ENCODE data around the gene ARX.

Gene ARX

DNA sequence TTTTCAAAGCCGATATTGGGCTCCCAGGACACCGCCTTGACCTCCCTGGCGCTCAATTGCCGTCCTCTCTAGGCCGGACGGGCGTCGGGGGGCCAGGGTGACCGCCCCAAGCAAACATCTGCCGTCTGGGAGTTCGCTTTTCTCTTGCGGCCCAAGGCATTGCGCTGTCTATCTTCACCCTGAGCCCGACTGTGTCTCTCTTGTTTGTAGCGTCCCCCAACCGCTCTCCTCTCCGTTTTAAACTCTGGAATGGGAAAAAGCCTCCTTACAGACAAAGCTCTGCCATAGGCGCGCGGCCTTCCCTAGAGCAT, 551 bp upstream of the ARX start:
- no peak for FAIRE-seq

DNA sequence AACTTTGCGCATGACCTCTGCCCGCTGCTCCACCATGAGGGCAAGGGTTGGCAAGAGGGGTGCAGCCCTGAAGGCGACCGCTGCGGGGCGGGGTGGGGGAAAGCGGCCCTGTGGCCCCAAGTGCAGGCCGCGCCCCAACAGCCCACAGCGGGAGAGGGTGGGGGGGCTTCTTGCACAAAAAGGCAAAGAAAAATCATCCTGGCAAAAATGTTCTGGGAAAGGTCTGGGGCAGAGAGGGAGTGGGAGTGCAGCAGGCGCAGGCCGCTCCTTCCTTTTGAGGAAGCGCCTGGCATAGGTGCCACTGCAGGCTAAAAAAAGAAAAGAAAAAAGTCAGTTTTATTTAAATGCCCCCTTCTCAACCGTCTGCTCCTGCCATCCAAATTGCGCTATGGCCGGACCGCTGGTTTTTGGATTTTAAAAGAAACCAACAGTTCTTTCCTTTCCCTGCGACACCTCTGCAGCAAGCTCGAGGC, 1.4 kb downstream of the ARX start:
- no peak for FAIRE-seq

DNA sequence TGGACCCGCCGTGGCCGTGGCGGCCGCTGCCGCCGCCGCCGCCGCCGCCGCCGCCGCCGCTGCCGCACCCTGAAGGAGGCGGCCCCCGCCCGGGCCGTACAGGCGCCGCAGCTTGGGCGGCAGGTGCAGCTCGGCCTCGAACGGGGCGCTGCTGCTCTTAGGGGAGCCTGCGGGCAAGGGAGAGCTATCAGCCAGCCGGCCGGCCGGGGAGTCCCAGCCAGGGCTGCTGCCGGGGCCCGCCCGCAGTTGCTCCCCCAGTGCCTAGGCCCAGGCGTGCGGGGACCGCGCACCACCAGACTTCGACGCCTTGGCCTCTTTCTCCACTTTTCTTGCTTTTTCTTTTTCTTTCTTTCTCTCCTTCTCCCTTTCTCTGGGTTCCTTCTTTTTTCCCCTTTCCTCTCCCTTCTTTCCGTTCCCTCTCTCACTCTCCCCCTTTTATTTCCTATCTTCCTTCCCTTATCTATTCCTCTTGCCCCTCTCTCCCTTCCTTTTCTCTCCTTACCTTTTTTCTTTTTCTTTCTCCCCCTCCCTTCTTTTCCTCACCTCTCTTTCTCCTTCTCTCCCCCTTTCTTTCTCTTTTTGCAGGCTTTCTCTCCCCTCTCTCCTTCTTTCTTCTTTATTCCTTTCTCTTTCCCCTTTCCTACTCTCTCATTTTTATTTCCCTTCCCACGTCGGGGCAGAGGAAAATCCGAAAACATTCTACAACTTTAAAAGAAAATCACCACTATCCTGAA, 2.0 kb downstream of the ARX start:
- FAIRE-seq, result no peak

DNA sequence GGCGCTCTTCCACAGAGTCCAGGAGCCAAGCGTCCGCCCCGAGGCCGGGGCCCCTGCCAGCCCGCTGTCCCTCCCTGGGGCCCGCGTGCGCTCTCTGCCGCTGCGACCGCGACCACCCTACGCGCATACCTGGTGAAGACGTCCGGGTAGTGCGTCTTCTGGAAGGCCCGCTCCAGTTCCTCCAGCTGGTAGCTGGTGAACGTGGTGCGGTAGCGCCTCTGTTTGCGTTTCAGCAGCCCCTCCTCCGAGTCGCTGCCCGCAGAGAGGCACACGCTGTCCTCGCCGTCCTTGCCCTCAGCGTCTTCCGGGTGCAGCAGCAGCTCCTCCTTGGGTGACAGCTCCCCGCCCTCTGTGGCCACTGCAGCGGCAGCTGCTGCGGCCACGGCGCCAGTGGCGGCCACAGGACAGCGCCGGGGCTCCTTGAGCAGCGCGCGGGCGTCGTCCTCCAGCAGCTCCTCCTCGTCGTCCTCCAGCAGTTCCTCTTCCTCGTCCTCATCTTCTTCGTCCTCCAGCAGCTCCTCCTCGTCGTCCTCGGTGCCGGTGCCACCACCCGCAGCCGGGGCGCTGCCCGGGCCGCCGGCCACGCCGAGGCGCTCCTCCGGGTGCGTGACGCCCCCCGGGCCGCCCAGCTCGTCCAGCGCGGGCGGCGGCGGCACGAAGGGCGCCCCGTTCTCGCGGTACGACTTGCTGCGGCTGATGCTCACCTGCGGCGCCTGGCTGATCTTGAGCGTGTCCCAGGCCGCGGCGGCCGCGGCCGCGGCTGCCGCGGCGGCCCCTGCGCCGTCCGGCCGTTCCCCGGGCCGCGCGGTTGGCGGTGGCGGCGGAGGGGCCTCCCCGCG, 2.8 kb downstream of the ARX start:
- no peak for FAIRE-seq

DNA sequence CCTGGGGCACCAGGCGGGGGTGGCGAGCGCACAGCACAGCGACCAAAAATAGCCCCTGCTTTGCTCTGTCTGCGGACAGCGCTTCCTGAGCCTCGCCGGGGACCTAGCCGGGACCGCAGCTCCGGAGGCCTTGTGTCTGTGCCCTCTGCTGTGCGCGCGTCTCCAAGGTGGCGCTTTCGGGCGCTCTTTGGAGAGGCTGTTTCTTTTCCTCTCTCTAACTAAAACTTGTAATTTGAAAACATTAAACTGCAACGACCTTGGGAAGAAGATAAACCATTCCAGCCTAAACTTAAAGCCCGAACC, 3.4 kb downstream of the ARX start:
- no peak for FAIRE-seq

DNA sequence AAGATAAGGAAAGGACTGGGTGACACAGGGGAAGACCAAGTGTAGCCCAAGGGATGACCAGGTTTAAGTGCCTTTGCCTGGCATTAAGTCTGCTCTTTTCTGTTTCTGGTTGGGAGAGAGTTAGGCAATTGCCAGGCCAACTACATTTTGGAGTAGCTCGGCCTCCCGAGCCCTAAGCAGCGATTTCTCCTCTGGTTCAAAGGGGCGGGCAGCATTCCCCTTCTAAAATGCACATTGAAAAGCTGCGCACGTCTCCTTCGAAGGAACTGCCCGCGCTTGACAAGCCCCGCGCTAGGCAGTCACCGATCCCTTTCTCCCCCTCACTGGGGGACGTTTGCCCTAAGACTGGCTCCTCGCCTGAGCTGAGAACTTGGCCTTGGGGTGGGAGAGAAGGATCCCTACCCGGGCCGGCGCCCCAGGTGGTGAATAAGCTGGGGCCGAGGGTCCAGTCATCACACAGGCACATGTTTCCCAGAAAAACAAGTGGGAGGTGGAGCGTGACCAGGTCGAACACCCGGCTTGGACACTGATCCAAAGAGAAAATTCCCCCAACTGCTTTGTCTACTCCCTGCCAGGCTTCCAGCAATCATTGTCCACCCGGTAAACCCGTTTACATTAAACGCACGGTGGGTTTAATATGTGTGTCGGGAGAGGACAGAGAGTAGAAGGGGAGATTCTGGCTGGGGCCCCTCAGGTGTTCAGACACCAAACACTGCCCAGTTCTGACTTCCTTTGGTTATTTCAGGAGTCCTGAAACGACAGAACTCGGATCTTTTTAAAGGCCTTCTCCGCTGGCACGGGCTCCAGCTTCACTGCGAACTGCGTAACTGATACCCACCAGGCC, 4.0 kb downstream of the ARX start:
- no peak for FAIRE-seq

DNA sequence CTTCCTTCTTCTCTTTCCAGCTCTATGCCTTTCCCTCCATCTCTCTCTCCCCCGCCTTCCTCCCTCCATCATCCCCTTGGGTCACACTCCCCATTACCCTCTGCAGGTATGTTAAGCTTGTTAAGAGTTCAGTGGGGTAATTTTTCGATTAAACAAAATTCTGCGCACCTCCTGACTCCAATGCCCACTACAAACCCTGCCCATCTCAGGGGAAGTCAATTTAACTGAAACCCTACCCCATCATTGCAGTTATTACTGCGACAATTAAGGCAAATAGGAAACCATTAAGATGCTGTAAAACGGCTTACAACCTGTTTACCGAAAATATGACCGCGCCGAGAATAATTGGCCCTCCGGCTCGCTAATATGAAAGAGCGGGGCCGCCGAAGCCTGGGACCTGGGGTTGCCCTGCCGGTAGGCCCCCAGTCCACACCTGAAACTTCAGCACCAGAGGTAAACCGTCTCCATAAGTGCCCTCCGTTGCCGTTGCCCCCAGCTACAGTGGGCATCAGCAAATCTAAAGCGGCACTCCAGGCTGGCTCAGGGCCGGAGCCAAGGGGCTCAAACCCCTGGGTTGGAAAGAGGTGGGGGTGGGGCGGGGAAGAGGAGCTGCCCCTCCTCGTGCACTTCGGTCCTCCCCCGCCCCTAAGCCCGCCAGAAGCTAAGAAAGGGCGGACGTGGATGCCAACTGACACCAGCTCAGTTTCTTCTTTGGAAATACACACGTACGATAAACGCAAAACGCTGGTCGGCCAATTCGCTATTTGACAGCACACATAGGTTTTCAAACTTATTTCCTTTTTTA, 4.8 kb downstream of the ARX start:
- no peak for FAIRE-seq

DNA sequence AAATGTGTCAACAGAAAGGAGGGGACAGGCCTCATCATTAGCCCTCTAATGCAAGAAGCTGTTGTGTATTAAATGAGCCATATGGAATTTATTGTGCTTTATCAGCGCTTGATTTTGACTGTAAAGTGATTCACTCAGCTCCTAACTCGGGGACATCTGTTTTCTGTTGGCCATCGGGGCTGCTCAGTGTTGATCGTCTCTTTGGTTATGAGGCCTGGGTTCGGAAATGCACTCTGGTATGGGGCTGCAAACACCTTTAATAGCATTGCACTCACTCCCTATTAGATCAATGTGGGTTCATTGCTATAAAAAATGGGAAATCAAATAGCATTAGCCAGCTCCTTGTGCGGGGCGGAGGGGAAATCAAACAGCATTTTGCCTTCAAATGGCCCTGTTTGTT, 6.4 kb downstream of the ARX start:
- FAIRE-seq, result no peak

DNA sequence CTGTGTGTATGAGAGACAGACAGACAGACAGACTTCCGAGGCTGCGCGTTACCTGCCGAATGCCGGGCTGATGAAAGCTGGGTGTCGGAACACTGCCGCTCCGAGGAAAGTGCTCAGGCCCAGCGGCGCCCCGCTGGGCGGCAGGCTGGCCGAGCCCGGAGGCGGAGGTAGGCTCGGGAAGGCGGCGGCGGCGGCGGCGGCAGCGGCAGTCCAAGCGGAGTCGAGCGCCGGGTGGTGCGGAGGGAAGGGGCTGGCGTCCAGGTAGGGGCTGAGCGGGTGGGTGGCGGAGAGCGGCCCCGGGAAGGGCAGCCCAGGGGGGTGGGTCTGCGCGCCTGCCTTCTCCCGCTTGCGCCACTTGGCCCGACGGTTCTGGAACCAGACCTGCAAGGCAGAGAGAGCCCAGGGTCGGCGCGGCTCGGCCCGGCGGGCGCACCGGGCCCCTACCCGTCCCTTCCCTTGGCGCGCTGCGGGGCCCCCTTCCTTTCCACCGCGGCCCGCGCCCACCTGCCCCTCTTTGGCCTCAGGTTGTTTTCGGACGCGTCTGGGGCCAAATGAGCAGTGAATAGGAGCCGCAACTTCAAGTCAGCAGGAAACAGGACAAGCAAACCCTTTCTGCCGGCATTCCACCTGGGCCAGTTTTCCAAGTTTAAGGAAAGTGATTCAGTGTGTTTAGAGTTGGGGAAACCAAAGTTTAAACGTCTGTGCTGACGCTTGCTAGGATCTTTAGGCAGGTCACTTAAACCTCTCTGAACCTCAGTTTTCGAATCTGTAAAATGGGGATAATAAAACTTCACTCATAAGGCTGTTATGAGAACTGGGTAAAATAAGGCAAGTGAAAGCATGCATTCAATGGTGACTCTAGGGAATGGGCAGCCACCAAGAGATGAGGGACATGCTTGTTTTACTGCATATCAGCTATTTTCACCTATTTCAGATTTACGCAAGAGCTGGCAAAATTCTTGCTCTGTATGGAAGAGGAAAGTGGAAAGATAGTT, 8.4 kb downstream of the ARX start:
- no peak for FAIRE-seq

DNA sequence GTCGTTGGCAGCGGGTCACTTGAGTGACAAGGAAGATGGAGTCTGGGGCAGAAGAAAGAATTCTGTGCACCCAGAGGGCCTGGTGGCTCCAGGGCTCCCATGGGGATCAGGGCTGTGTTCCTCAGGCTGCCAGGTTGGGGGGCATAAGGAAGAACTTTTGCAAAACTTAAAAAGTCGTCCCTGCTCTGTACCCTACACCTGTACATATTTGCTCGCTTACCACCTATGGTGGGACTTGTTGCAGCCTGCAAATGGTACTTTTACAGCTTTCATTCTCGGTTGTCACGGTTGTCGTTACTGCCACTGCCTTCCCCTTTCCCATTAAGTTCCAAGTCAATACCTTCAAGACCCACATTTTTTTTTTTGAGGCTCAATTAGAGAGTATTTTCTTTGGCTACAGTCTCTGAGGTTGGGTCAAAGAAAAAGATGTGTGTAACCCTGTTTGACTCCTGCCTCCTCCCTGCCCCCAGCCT, 9.1 kb downstream of the ARX start:
- FAIRE-seq, result no peak

DNA sequence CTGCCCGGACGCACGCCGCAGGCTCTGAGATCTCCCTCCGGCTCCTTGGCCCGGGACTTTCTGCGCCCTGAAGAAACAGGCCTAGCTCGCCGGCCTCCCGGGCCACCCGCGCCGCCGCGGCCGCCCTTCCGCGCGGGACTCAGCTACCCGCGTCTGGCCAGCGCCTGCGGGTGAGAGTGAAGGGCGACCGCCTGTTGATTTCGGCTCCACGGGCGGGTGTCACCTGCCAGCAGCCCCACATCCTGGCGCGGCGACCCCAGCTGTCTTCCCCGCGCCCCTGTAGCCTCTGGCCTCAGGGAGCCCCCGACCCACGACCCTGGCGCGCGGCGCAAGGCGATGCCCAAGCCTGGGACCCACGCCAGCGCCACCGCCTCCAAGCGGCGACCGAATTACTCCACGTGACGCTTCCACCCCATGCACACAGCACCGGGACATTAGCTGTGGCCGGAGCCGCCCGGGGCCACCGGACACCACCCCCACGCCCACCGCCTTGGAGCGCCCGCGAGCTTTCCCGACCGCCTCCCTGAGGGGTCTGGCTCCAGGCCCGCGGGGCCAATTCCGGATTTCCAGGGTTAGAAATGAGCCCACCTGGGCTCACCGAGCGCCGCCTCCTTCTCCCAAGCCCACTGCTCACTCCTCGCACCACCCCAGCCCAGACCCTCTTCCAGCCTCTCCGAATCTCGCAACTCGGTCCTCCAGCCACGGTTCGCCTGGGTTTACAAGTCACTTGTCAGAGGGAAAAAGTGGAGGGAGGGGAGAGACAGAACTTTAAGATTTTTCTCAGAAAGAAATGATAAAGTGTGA, 10.2 kb downstream of the ARX start:
- no peak for FAIRE-seq

DNA sequence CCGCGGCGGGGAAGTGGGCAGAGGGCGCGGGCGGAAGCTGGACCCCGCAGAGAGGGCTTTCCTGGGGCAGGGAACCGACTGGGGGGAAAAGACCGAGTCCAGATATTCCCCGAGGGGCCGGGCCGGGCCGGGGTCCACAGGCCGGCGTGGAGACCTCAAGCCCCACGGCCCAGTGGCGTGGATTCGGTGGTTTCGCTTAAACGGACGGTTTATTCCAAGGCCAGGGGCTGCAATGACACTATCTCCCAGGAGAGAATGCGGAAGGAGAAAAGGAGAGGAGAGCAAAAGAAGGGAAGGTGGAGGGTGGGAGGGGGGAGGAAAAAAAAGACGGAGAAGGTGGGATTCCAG, 10.8 kb downstream of the ARX start:
- FAIRE-seq, result no peak

DNA sequence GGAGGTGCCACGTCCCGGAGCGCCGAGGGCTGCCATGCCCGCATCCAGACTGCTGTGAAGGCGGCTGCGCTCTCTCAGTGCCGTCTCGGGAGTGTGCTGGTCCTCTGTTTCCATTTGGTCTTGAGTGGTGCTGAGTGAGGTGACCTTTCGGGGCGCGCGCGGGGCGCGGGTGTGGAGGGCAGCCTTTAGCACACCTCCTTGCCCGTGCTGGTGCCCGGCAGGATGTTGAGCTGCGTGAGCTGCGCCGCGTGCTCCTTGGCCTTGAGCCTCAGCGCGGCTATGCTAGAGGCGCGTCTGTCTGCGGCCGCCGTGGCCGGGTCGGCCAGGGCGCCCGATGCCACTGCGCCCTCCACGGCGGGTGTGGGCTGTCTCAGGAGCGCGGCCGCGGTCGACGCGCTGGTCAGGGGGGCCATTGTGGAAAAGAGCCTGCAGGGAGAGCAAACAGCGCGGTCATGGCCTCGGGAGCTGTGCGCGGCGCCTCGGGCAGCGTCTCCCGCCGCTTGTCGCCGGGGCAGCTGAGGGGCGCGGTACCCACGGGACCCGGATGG, 11.2 kb downstream of the ARX start:
- no peak for FAIRE-seq

DNA sequence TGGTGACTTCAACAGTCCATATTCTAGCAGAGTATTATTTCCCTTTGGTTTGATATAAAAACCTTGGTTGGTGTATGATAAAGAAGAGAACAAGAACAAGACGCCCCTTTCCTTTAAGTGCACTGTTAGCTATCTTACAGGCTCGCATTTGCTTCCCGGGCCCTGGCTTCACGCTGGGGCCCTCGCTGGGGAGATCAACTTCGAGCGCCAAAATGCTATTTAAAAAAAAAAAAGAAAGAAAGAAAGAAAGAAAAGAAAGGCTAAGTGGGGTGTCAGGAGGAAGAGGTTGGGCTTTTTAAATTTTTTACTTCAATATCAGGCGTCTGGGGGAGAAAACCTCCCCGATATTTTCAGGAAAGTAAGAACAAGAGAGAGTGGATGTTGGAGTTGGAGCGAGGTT, 11.7 kb downstream of the ARX start:
- FAIRE-seq, result no peak

DNA sequence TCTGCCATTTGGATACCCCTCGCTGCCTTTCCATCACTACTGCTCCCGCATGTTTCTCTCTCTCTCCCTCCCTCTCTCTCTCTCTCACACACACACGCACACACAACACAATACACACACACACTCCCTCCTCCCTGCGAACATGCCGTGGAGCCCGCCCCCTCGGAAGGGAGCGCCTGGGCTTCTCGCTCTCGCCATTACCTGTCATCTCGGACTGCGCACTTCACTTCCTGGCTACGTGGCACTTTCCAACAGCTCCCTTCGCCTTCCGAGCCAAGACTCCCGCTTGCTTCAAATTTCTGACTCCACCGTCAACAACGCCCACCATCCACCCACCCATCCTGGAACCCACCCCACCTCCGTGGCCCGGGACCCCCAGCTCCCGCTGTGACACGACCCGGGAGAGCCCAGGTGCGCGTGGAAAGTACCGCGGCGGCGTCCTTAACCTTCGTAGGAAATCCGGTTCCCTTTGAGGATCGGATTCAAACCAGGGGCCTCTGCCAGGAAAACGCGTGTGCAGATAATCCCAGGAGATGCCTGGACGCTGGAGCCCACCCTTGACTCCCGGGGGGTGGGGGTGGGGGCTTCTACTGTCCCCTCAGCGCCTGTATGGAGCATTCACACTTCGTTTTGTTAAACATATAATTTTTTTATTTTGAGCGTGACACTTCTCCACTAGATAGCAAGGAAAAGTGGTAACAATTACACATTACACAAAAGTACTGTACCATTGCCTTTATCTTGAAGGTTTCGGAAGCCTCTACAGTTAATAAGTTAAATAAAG, 12.5 kb downstream of the ARX start:
- no peak for FAIRE-seq

DNA sequence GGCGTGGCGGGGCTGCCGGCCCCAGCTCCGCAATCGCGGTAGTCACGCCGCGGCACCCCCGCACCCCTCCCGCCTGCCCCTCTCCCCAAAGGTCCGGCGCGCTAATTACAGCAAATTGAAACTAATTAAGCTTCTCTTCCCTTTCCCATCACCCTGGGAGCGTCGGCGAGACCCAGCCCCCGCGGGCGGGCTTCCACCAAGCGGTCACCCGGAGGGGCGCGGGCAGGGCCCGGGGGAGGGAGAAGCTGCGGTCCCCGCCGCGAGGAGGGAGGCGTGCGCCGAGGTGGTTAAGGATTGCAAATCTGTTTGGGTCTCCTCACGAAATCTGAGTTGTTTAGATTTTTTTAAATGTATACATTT, 13.1 kb downstream of the ARX start:
- no peak for FAIRE-seq

DNA sequence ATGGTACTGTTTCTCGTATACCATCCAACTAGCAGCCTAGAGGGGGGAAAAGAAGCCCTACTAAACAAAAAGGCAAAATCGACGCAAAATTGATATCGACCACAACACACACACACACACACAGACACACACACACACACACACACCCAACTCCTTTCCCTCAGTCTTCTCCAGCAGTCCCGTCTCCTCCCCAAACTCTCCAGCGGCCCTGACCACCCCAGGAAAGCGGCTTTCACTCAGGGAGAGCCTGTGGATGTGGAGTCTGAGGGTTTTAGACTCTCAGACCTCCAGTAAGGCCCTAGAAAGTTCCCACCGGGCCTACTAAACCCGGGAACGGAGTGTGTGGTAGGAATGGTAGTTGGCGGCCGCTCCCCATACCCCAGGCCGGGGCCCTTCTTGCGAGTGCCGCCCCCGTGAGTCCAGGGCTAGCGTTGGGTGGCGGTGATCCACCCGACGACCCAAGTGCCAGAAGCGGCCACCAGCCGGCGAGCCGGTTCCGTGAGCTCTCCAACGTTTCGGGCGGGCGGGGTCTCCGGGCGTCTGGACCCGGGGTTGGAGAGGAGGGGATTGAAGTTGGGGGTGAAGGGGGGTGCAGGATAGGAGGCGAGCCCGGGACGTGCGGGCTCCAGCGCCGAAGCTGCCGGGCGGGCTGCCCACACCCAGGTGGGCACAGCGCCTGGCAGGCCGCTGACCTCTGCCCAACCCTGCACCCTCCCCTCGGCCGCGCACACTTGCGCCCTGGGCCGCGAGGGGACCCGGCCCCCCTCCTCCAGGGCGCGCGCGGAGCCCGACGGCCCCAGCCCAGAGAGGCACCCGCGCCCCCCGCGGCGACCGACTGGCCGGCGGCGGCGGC, 13.7 kb downstream of the ARX start:
- no peak for FAIRE-seq

DNA sequence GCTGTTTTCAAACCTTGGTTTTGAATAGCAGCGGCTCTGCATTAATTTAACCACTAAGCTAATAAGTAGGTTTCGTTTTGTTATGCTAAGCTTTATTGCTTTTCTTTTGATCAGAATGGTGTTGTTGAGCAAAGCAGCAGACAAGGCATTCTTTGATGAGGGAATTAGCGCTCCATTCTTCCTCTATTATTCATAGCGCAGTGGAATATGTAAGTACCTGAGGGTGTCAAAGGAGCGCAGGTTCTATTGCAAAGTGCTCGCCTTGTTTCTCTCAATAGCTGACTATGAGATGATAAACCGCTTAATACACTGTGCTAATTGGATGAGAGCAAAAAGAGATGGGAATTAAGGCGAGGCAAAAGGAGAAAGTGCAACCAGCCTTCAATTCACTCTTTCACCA, 16.3 kb downstream of the ARX start:
- no peak for FAIRE-seq

All from endometrium (tissue), 2 donors.